ENCODE results near the gene SEMA3A. TPM values are rescaled to one million over a fixed set of nuclear protein-coding genes. Genes with fewer than 3 reads are reported as not detected.
"Not testable (repeated sequence)": the region's sequence is repeated elsewhere in the genome, so short reads cannot be mapped to it uniquely, and the experiment has no call there.

Gene SEMA3A
- polyA plus RNA-seq, 3 donors, result 13.5 to 15.1 (median 14.7) TPM

- DNase-seq, result no peak
Observed at GRCh38 chr7:84073186-84073875, 121.3 kb downstream of the SEMA3A start.

GRCh38 chr7:84070770-84071169 is 123.8 kb downstream of the SEMA3A start:
- DNase-seq, result no peak

- no peak for DNase-seq
Observed at GRCh38 chr7:84069999-84070500, 124.5 kb downstream of the SEMA3A start.

- no peak for DNase-seq
Observed at GRCh38 chr7:84069033-84069432, 125.6 kb downstream of the SEMA3A start.

- not testable (repeated sequence) for DNase-seq
Observed at GRCh38 chr7:84062489-84062901, 132.1 kb downstream of the SEMA3A start.

- DNase-seq, result no peak
Observed at GRCh38 chr7:84060760-84061261, 133.8 kb downstream of the SEMA3A start.

- DNase-seq, result no peak
Observed at GRCh38 chr7:84060000-84060399, 134.6 kb downstream of the SEMA3A start.

GRCh38 chr7:84058311-84059076 is 136.1 kb downstream of the SEMA3A start:
- no peak for DNase-seq

- no peak for DNase-seq
Observed at GRCh38 chr7:84057576-84057975, 137.0 kb downstream of the SEMA3A start.

GRCh38 chr7:84055904-84056605 is 138.5 kb downstream of the SEMA3A start:
- no peak for DNase-seq

GRCh38 chr7:84055199-84055598 is 139.4 kb downstream of the SEMA3A start:
- DNase-seq, result not testable (repeated sequence)

GRCh38 chr7:84049071-84049836 is 145.3 kb downstream of the SEMA3A start:
- DNase-seq, result no peak

GRCh38 chr7:84047085-84047484 is 147.5 kb downstream of the SEMA3A start:
- DNase-seq, result no peak

- no peak for DNase-seq
Observed at GRCh38 chr7:84044834-84045233, 149.8 kb downstream of the SEMA3A start.

- peak; percentile 30 for DNase-seq
Observed at GRCh38 chr7:84043661-84044191, 150.9 kb downstream of the SEMA3A start.

- DNase-seq, result peak; percentile 16
Observed at GRCh38 chr7:84042110-84042539, 152.5 kb downstream of the SEMA3A start.

- no peak for DNase-seq
Observed at GRCh38 chr7:84041649-84042048, 152.9 kb downstream of the SEMA3A start.

- peak; percentile 50 for DNase-seq
Observed at GRCh38 chr7:84040355-84040754, 154.2 kb downstream of the SEMA3A start.

GRCh38 chr7:84039432-84039831 is 155.2 kb downstream of the SEMA3A start:
- no peak for DNase-seq

- DNase-seq, result no peak
Observed at GRCh38 chr7:84027678-84028077, 166.9 kb downstream of the SEMA3A start.

GRCh38 chr7:84025332-84025927 is 169.2 kb downstream of the SEMA3A start:
- peak; percentile 67 for DNase-seq
